AG10803 (cell line): Measurements from ENCODE around the gene CTIF.

Experiments used
- DNase-seq: peaks from one replicate; pipeline ENCODE4 v3.0.0; 2010; ENCODE audit warnings: low read depth
- H3K4me3 ChIP-seq: 2 replicates; pipeline ENCODE4 v1.5.1; 2011; ENCODE audit warnings: mild to moderate bottlenecking, low read length, control low read depth
- CTCF ChIP-seq: conservative IDR thresholded peaks from 2 replicates; pipeline ENCODE4 v1.5.1; 2011; ENCODE audit warnings: mild to moderate bottlenecking, low read length, control low read depth, inconsistent platforms

The CTIF gene

GRCh38 chr18:48699761-48700160, 160.9 kb downstream of the CTIF start:
- DNase-seq = no peak
- H3K4me3 ChIP-seq = no peak overlapping the region
- TF ChIP-seq CTCF = no peak

- DNase-seq = no peak
- TF ChIP-seq CTCF = no peak
- no peak overlapping the region for H3K4me3 ChIP-seq
Measured at GRCh38 chr18:48700446-48700845, 161.6 kb downstream of the CTIF start.

GRCh38 chr18:48702346-48703027, 163.7 kb downstream of the CTIF start:
- no peak for DNase-seq
- H3K4me3 ChIP-seq = no peak overlapping the region
- no peak for TF ChIP-seq CTCF

- TF ChIP-seq CTCF = no peak
- H3K4me3 ChIP-seq = no peak overlapping the region
- no peak for DNase-seq
Measured at GRCh38 chr18:48703028-48703386, 164.2 kb downstream of the CTIF start.

- no peak for TF ChIP-seq CTCF
- no peak overlapping the region for H3K4me3 ChIP-seq
- DNase-seq = no peak
Measured at GRCh38 chr18:48703418-48703817, 164.6 kb downstream of the CTIF start.

- no peak overlapping the region for H3K4me3 ChIP-seq
- no peak for TF ChIP-seq CTCF
- DNase-seq = no peak
Measured at GRCh38 chr18:48705043-48705442, 166.2 kb downstream of the CTIF start.

GRCh38 chr18:48705531-48705930, 166.7 kb downstream of the CTIF start:
- H3K4me3 ChIP-seq = no peak overlapping the region
- no peak for TF ChIP-seq CTCF
- DNase-seq = no peak
